ENCODE results near the gene DNAH12.

Gene DNAH12

DNA sequence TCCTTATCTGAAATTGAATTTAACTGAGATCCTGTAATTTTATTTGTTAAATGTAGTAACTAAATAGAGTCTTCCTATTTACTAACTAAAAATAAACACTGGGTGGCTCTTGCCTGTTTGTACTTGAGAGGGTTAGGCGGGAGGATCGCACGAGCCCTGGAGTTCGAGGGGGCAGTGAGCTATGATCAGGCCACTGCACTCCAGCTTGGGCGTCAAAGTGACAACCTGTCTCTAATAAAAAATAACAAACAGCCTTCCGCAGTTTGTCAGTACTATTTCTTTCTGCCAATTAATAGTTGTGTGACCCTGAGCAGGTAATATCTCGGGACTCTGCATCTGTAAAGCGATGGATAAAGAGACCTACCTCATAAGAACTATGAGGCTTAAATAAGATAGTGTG is 11.2 kb upstream of the DNAH12 start:
- H3K9me3 ChIP-seq: no peaks in the 10 kb centered on the region
- peak overlapping the region; percentile 87 to 88 for H3K4me3 ChIP-seq (ENCODE audit: low read depth in 1 of 2, low read length in 1 of 2)
- peaks cover 24 to 26% of the 10 kb centered on the region in 2 experiments for H3K4me1 ChIP-seq (ENCODE audit: control insufficient read depth in 1 of 2, insufficient read depth in 1 of 2, low read depth in 1 of 2, low read length in 1 of 2)
- H3K36me3 ChIP-seq: peaks cover 9% of the 10 kb centered on the region
- peak overlapping the region; percentile 87 for H3K27ac ChIP-seq
- H3K27me3 ChIP-seq: no peaks in the 10 kb centered on the region
- TF ChIP-seq, protein P1, sequence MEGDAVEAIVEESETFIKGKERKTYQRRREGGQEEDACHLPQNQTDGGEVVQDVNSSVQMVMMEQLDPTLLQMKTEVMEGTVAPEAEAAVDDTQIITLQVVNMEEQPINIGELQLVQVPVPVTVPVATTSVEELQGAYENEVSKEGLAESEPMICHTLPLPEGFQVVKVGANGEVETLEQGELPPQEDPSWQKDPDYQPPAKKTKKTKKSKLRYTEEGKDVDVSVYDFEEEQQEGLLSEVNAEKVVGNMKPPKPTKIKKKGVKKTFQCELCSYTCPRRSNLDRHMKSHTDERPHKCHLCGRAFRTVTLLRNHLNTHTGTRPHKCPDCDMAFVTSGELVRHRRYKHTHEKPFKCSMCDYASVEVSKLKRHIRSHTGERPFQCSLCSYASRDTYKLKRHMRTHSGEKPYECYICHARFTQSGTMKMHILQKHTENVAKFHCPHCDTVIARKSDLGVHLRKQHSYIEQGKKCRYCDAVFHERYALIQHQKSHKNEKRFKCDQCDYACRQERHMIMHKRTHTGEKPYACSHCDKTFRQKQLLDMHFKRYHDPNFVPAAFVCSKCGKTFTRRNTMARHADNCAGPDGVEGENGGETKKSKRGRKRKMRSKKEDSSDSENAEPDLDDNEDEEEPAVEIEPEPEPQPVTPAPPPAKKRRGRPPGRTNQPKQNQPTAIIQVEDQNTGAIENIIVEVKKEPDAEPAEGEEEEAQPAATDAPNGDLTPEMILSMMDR (IDR thresholded peaks at IDR 0.05): no peak

- Histone ChIP-seq H3K36me3 (no peaks in the 10 kb centered on the region), H3K4me1 (ENCODE audit: control insufficient read depth in 1 of 2, insufficient read depth in 1 of 2, low read depth in 1 of 2, low read length in 1 of 2) (peaks cover 6 to 10% of the 10 kb centered on the region in 2 experiments), H3K9me3 (no peaks in the 10 kb centered on the region), H3K27me3 (peaks cover 11% of the 10 kb centered on the region), H3K27ac (no peak overlapping the region), H3K4me3 (ENCODE audit: low read depth in 1 of 2, low read length in 1 of 2) (no peak overlapping the region)
- TF ChIP-seq, protein P1 (IDR thresholded peaks at IDR 0.05): no peak
These were observed 2.5 kb upstream of the DNAH12 start for GRCh38 chr3:57546616-57547015.

DNA sequence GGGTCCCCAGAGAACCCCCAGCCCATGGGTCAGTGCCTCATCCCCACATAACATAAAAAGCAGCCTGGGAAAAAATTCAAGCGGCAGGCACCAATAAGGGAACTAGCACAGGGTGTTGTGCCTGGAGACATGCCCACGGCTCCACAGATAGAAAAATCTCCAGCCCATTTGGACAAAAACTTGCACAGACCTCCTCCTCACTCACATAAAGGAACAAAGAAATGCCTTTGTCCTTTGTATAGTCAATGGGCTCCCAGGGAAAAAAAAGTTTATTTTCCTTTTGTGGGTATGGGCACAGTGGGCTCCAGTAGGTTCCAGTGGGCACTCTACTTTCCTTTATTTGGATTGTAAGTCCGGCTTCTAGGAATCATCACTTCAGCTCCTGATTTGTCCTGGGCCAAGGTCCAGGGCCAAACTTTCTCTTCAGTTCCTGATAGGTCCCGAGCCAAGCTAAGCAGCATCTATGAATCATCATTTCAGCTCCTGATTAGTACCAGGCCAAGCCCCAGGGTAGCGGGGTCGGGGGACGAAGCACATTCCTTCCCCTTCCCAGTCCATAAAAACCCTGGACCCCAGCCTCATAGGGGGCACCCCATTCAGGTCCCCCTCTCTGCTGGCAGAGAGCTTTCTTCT is 1.6 kb upstream of the DNAH12 start:
- Histone ChIP-seq H3K4me1 (ENCODE audit: control insufficient read depth in 1 of 2, insufficient read depth in 1 of 2, low read depth in 1 of 2, low read length in 1 of 2) (peaks cover 6 to 10% of the 10 kb centered on the region in 2 experiments), H3K9me3 (no peaks in the 10 kb centered on the region), H3K4me3 (ENCODE audit: low read depth in 1 of 2, low read length in 1 of 2) (no peak overlapping the region), H3K27ac (no peak overlapping the region), H3K27me3 (peaks cover 11% of the 10 kb centered on the region), H3K36me3 (no peaks in the 10 kb centered on the region)
- TF ChIP-seq, protein P1 (IDR thresholded peaks at IDR 0.05): no peak

GRCh38 chr3:57538465-57538864 is 5.7 kb downstream of the DNAH12 start:
- Histone ChIP-seq H3K4me3 (ENCODE audit: low read depth in 1 of 2, low read length in 1 of 2) (no peak overlapping the region), H3K36me3 (no peaks in the 10 kb centered on the region), H3K27ac (no peak overlapping the region), H3K27me3 (no peaks in the 10 kb centered on the region), H3K9me3 (no peaks in the 10 kb centered on the region), H3K4me1 (ENCODE audit: control insufficient read depth in 1 of 2, insufficient read depth in 1 of 2, low read depth in 1 of 2, low read length in 1 of 2) (no peaks in the 10 kb centered on the region)
- TF ChIP-seq, protein P1 (IDR thresholded peaks at IDR 0.05): no peak

- TF ChIP-seq, protein P1 (IDR thresholded peaks at IDR 0.05): no peak
- H3K9me3 ChIP-seq: no peaks in the 10 kb centered on the region
- H3K27ac ChIP-seq: no peak overlapping the region
- H3K4me1 ChIP-seq (ENCODE audit: control insufficient read depth in 1 of 2, insufficient read depth in 1 of 2, low read depth in 1 of 2, low read length in 1 of 2): no peaks in the 10 kb centered on the region
- no peaks in the 10 kb centered on the region for H3K36me3 ChIP-seq
- H3K27me3 ChIP-seq: no peaks in the 10 kb centered on the region
- H3K4me3 ChIP-seq (ENCODE audit: low read depth in 1 of 2, low read length in 1 of 2): no peak overlapping the region
These were observed 14.0 kb downstream of the DNAH12 start for GRCh38 chr3:57530071-57530608.
